Middle frontal gyrus (tissue), 1 donor: ENCODE measurements around the gene MRPL27.
"Not testable (repeated sequence)": the region's sequence is repeated elsewhere in the genome, so short reads cannot be mapped to it uniquely, and the experiment has no call there.

Source experiments
- DNase-seq: peaks from one replicate; pipeline ENCODE4 v3.0.0-alpha.2; 2015; ENCODE audit warnings: low spot score; ENCODE audit errors: extremely low spot score

The MRPL27 gene

GRCh38 chr17:50346313-50347116 lies 26.5 kb downstream of the MRPL27 start:
- no peak for DNase-seq

GRCh38 chr17:50345432-50346312 lies 27.3 kb downstream of the MRPL27 start, which contains the start of gene XYLT2:
TSS of gene XYLT2 (plus strand) at chr17:50346126. CDS start at chr17:50346141, 15 bp downstream.
- DNase-seq = peak; percentile 65

- no peak for DNase-seq
Observed at GRCh38 chr17:50344731-50345365, 28.1 kb downstream of the MRPL27 start.

- DNase-seq = no peak
Observed at GRCh38 chr17:50339381-50339780, 33.6 kb downstream of the MRPL27 start.

GRCh38 chr17:50338645-50339044 lies 34.3 kb downstream of the MRPL27 start:
- DNase-seq = no peak

GRCh38 chr17:50337956-50338355 lies 35.0 kb downstream of the MRPL27 start:
- no peak for DNase-seq

- not testable (repeated sequence) for DNase-seq
Observed at GRCh38 chr17:50333291-50334057, 39.5 kb downstream of the MRPL27 start.

- DNase-seq = no peak
Observed at GRCh38 chr17:50332196-50332595, 40.8 kb downstream of the MRPL27 start.

- DNase-seq = no peak
Observed at GRCh38 chr17:50331085-50331791, 41.7 kb downstream of the MRPL27 start.

- no peak for DNase-seq
Observed at GRCh38 chr17:50330151-50330775, 42.7 kb downstream of the MRPL27 start.

GRCh38 chr17:50329716-50330115 lies 43.3 kb downstream of the MRPL27 start:
- DNase-seq = no peak

- DNase-seq = no peak
Observed at GRCh38 chr17:50328363-50329325, 44.3 kb downstream of the MRPL27 start.

- no peak for DNase-seq
Observed at GRCh38 chr17:50326831-50327364, 46.1 kb downstream of the MRPL27 start.

- no peak for DNase-seq
Observed at GRCh38 chr17:50325906-50326305, 47.1 kb downstream of the MRPL27 start.

GRCh38 chr17:50323060-50323459 lies 49.9 kb downstream of the MRPL27 start:
- DNase-seq = no peak

GRCh38 chr17:50322271-50322670 lies 50.7 kb downstream of the MRPL27 start:
- no peak for DNase-seq

- no peak for DNase-seq
Observed at GRCh38 chr17:50319306-50320004, 53.5 kb downstream of the MRPL27 start.
